CD4-positive, CD25-positive, alpha-beta regulatory T cell (primary cell): ENCODE results near the gene OR1C1. TPM values are rescaled to one million over a fixed set of nuclear protein-coding genes. Genes with fewer than 3 reads are reported as not detected.
"Not testable (repeated sequence)": the region's sequence is repeated elsewhere in the genome, so short reads cannot be mapped to it uniquely, and the experiment has no call there.

ENCODE experiments used
- ATAC-seq, 2 donors: fragments of 150-1000 bp; cut with Tn5 transposase; one replicate each; pipeline ENCODE4 v1.10.0; 2021; ENCODE audit warnings: low read depth in 2 of 2, moderate number of reproducible peaks in 2 of 2, moderate library complexity in 1 of 2
- DNase-seq, 3 donors: peaks; one replicate each; pipeline versions ENCODE4 v3.0.0 to v3.0.0-alpha.2; 2012 to 2022; ENCODE audit warnings: mixed read lengths in 1 of 3
- H3K27ac ChIP-seq: one replicate; pipeline ENCODE4 v1.7.0; 2013; ENCODE audit warnings: mild to moderate bottlenecking, low read length; ENCODE audit not compliant: insufficient read depth, poor library complexity, severe bottlenecking
- H3K27me3 ChIP-seq: one replicate; pipeline ENCODE4 v1.7.0; 2013; ENCODE audit warnings: low read length; ENCODE audit not compliant: control insufficient read depth, insufficient read depth
- H3K36me3 ChIP-seq: one replicate; pipeline ENCODE4 v1.7.0; 2013; ENCODE audit warnings: mild to moderate bottlenecking, low read length, moderate library complexity; ENCODE audit not compliant: control insufficient read depth, insufficient read depth
- H3K4me1 ChIP-seq: 2 replicates; pipeline ENCODE4 v1.7.0; 2013; ENCODE audit warnings: mild to moderate bottlenecking, low read length; ENCODE audit not compliant: insufficient read depth, control insufficient read depth, poor library complexity, severe bottlenecking
- H3K4me3 ChIP-seq: one replicate; pipeline ENCODE4 v1.7.0; 2013; ENCODE audit warnings: low read depth, mild to moderate bottlenecking, low read length, moderate library complexity
- H3K9me3 ChIP-seq, 2 experiments: 1 replicate in 1 of 2; 2 replicates in 1 of 2; pipeline ENCODE4 v1.7.0; 2013; ENCODE audit warnings: low read length in 2 of 2, mild to moderate bottlenecking in 1 of 2, moderate library complexity in 1 of 2; ENCODE audit not compliant: control insufficient read depth in 2 of 2
- H3K27ac Mint-ChIP-seq, 3 donors: one replicate each; pipeline ENCODE4 v1.8.0; 2020 to 2022; ENCODE audit warnings: mild to moderate bottlenecking in 3 of 3, mixed read lengths in 3 of 3, moderate library complexity in 2 of 3
- H3K27me3 Mint-ChIP-seq: one replicate; pipeline ENCODE4 v1.8.0; 2022; ENCODE audit warnings: mild to moderate bottlenecking, mixed read lengths
- H3K36me3 Mint-ChIP-seq: one replicate; pipeline ENCODE4 v1.8.0; 2020; ENCODE audit warnings: mixed read lengths
- H3K4me1 Mint-ChIP-seq, 4 donors: one replicate each; pipeline ENCODE4 v1.8.0; 2020 to 2022; ENCODE audit warnings: mixed read lengths in 4 of 4, mild to moderate bottlenecking in 1 of 4
- H3K4me3 Mint-ChIP-seq, 4 donors: one replicate each; pipeline ENCODE4 v1.8.0; 2020 to 2022; ENCODE audit warnings: mild to moderate bottlenecking in 4 of 4, mixed read lengths in 4 of 4, moderate library complexity in 3 of 4
- H3K9me3 Mint-ChIP-seq, 7 donors: one replicate each; pipeline ENCODE4 v1.8.0; 2020 to 2022; ENCODE audit warnings: mixed read lengths in 7 of 7, mild to moderate bottlenecking in 3 of 7, moderate library complexity in 2 of 7
- polyA plus RNA-seq, 4 donors: library from polyadenylated mRNA; unstranded; fragments of 300-500 nt; fragmentation: Illumina TruSeq; gene quantifications; one replicate each; pipeline ENCODE4 v1.2.3, GENCODE V29; 2021
- total RNA-seq: library from RNA; stranded (reverse); gene quantifications from one replicate; pipeline ENCODE4 v1.2.3, GENCODE V29; 2022

The OR1C1 gene
- total and polyA plus RNA-seq, 5 donors from 2014 or later = not detected

DNA sequence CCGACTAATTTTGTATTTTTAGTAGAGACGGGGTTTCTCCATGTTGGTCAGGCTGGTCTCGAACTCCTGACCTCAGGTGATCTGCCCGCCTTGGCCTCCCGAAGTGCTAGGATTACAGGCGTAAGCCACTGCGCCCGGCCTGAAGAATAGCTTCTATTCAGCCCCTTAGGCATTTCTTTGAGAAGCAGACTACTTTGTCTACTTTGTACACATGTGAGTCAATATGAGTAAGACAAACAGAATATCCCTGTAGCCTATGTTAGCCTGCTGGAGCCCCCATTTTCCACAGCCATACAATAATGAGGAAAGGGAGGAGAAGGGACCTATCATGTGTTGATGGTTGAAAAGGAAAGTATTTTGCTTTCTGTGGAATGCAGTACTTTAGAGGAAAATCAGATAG is 49.7 kb downstream of the OR1C1 start:
- H3K27ac ChIP-seq, H3K27me3 Mint-ChIP-seq, H3K9me3 Mint-ChIP-seq, H3K27me3 ChIP-seq, DNase-seq, H3K4me1 Mint-ChIP-seq, H3K9me3 ChIP-seq, H3K4me1 ChIP-seq, H3K4me3 ChIP-seq, ATAC-seq, H3K27ac Mint-ChIP-seq, H3K36me3 Mint-ChIP-seq, H3K36me3 ChIP-seq: not testable (repeated sequence)
- H3K4me3 Mint-ChIP-seq = peak overlapping the region in 1 of 4 donors; percentile 5

Other genes starting within 250 kb of the OR1C1 start
- gene OR2C3, start 224.1 kb downstream of the OR1C1 start, total RNA-seq = not detected
- not detected for gene OR2C3, start 224.1 kb downstream of the OR1C1 start, polyA plus RNA-seq
- 0.67 TPM for gene GCSAML, start 211.4 kb downstream of the OR1C1 start, total RNA-seq
- gene GCSAML, start 211.4 kb downstream of the OR1C1 start, polyA plus RNA-seq = not detected
- not detected for gene OR2G2, start 172.2 kb downstream of the OR1C1 start, total RNA-seq
- not detected for gene OR2G2, start 172.2 kb downstream of the OR1C1 start, polyA plus RNA-seq
- not detected for gene OR2G3, start 155.0 kb downstream of the OR1C1 start, total RNA-seq
- gene OR2G3, start 155.0 kb downstream of the OR1C1 start, polyA plus RNA-seq = not detected
- not detected for gene OR13G1, start 80.8 kb downstream of the OR1C1 start, total RNA-seq
- gene OR13G1, start 80.8 kb downstream of the OR1C1 start, polyA plus RNA-seq = not detected
- not detected for gene OR6F1, start 43.9 kb downstream of the OR1C1 start, total RNA-seq
- gene OR6F1, start 43.9 kb downstream of the OR1C1 start, polyA plus RNA-seq = not detected
- gene OR14K1, start 21.9 kb downstream of the OR1C1 start, total RNA-seq = not detected
- not detected for gene OR14K1, start 21.9 kb downstream of the OR1C1 start, polyA plus RNA-seq
- not detected for gene OR14A2, start 12.4 kb downstream of the OR1C1 start, total RNA-seq
- not detected for gene OR14A2, start 12.4 kb downstream of the OR1C1 start, polyA plus RNA-seq
- gene OR14A16, start 63.6 kb upstream of the OR1C1 start, total RNA-seq = not detected
- not detected for gene OR14A16, start 63.6 kb upstream of the OR1C1 start, polyA plus RNA-seq
- gene OR11L1, start 81.3 kb upstream of the OR1C1 start, total RNA-seq = not detected
- gene OR11L1, start 81.3 kb upstream of the OR1C1 start, polyA plus RNA-seq = not detected
- gene TRIM58, start 96.6 kb upstream of the OR1C1 start, total RNA-seq = 2.9 TPM
- gene TRIM58, start 96.6 kb upstream of the OR1C1 start, polyA plus RNA-seq = under 1 TPM in 1 of 4 donors, not detected in 3; 0.17 TPM
- not detected for gene OR2W3, start 135.0 kb upstream of the OR1C1 start, total RNA-seq
- not detected for gene OR2W3, start 135.0 kb upstream of the OR1C1 start, polyA plus RNA-seq
- not detected for gene OR2T8, start 159.7 kb upstream of the OR1C1 start, total RNA-seq
- gene OR2T8, start 159.7 kb upstream of the OR1C1 start, polyA plus RNA-seq = not detected
- not detected for gene OR2AJ1, start 164.3 kb upstream of the OR1C1 start, total RNA-seq
- not detected for gene OR2AJ1, start 164.3 kb upstream of the OR1C1 start, polyA plus RNA-seq
- gene OR2L8, start 188.3 kb upstream of the OR1C1 start, total RNA-seq = 0.42 TPM
- gene OR2L8, start 188.3 kb upstream of the OR1C1 start, polyA plus RNA-seq = not detected
- gene OR2AK2, start 204.7 kb upstream of the OR1C1 start, total RNA-seq = not detected
- not detected for gene OR2AK2, start 204.7 kb upstream of the OR1C1 start, polyA plus RNA-seq